Activated naive CD8-positive, alpha-beta T cell treated with anti-CD3 and anti-CD28 coated beads, Interleukin-2, amount 50 U/mL, for 24 hours (primary cell): ENCODE measurements around the gene S100Z.
"Not testable (repeated sequence)": the region's sequence is repeated elsewhere in the genome, so short reads cannot be mapped to it uniquely, and the experiment has no call there.

Experiments used
- ATAC-seq: fragments of 150-1000 bp; cut with Tn5 transposase; one replicate; pipeline ENCODE4 v1.10.0; 2021
- DNase-seq: peaks from one replicate; pipeline ENCODE4 v3.0.0; 2021
- H3K27ac Mint-ChIP-seq: one replicate; pipeline ENCODE4 v1.8.0; 2021; ENCODE audit warnings: mild to moderate bottlenecking, mixed read lengths
- H3K27me3 Mint-ChIP-seq: one replicate; pipeline ENCODE4 v1.8.0; 2021; ENCODE audit warnings: mixed read lengths
- H3K36me3 Mint-ChIP-seq: one replicate; pipeline ENCODE4 v1.8.0; 2021; ENCODE audit warnings: low read depth, mixed read lengths
- H3K4me1 Mint-ChIP-seq: one replicate; pipeline ENCODE4 v1.8.0; 2021; ENCODE audit warnings: mixed read lengths
- H3K4me3 Mint-ChIP-seq: one replicate; pipeline ENCODE4 v1.8.0; 2021; ENCODE audit warnings: mild to moderate bottlenecking, moderate library complexity, mixed read lengths
- H3K9me3 Mint-ChIP-seq: one replicate; pipeline ENCODE4 v1.8.0; 2021; ENCODE audit warnings: mixed read lengths

S100Z gene

GRCh38 chr5:76942581-76942980, 92.8 kb downstream of the S100Z start:
- H3K9me3 Mint-ChIP-seq: peaks cover 9% of the 10 kb centered on the region
- H3K36me3 Mint-ChIP-seq: peaks cover 1% of the 10 kb centered on the region
- peaks cover 11% of the 10 kb centered on the region for H3K27me3 Mint-ChIP-seq
- no peak for DNase-seq
- peaks cover 2% of the 10 kb centered on the region for H3K4me1 Mint-ChIP-seq
- peak; percentile 40 for ATAC-seq
- no peak overlapping the region for H3K4me3 Mint-ChIP-seq
- H3K27ac Mint-ChIP-seq: no peak overlapping the region

- peaks cover 11% of the 10 kb centered on the region for H3K27me3 Mint-ChIP-seq
- H3K9me3 Mint-ChIP-seq: peaks cover 9% of the 10 kb centered on the region
- peaks cover 1% of the 10 kb centered on the region for H3K36me3 Mint-ChIP-seq
- H3K27ac Mint-ChIP-seq: no peak overlapping the region
- H3K4me1 Mint-ChIP-seq: no peaks in the 10 kb centered on the region
- ATAC-seq (no peak), DNase-seq (no peak)
- H3K4me3 Mint-ChIP-seq: no peak overlapping the region
Measured at GRCh38 chr5:76943006-76943405, 93.2 kb downstream of the S100Z start.

GRCh38 chr5:76944638-76945037, 94.8 kb downstream of the S100Z start:
- Mint-ChIP-seq H3K9me3 (peaks cover 9% of the 10 kb centered on the region), H3K36me3 (peaks cover 1% of the 10 kb centered on the region), H3K4me3 (no peak overlapping the region), H3K27ac (no peak overlapping the region), H3K27me3 (peaks cover 11% of the 10 kb centered on the region), H3K4me1 (no peaks in the 10 kb centered on the region)
- DNase-seq (no peak), ATAC-seq (no peak)

GRCh38 chr5:76945238-76945637, 95.4 kb downstream of the S100Z start:
- H3K27ac Mint-ChIP-seq, H3K27me3 Mint-ChIP-seq, H3K36me3 Mint-ChIP-seq, DNase-seq, H3K4me1 Mint-ChIP-seq, H3K9me3 Mint-ChIP-seq, ATAC-seq, H3K4me3 Mint-ChIP-seq: not testable (repeated sequence)

- Mint-ChIP-seq H3K36me3 (no peaks in the 10 kb centered on the region), H3K27me3 (peaks cover 10% of the 10 kb centered on the region), H3K9me3 (peaks cover 4% of the 10 kb centered on the region), H3K4me3 (no peak overlapping the region), H3K4me1 (no peaks in the 10 kb centered on the region), H3K27ac (no peak overlapping the region)
- no peak for ATAC-seq
- DNase-seq: no peak
Measured at GRCh38 chr5:76946090-76946489, 96.3 kb downstream of the S100Z start.

- no peaks in the 10 kb centered on the region for H3K4me1 Mint-ChIP-seq
Measured at GRCh38 chr5:76947082-76947503, 97.3 kb downstream of the S100Z start.

GRCh38 chr5:76952795-76953536, 103.2 kb downstream of the S100Z start, which contains the start of gene CRHBP:
Gene CRHBP, plus strand, starts transcription at chr5:76953045. Its CDS starts 90 bp downstream, at chr5:76953135.
- peak within 1 kb of the TSS; percentile 24 for H3K4me3 Mint-ChIP-seq
- ATAC-seq (no peak), DNase-seq (no peak)
- no peaks in the 10 kb centered on the region for H3K9me3 Mint-ChIP-seq
- no peak within 1 kb of the TSS for H3K27ac Mint-ChIP-seq
- H3K36me3 Mint-ChIP-seq: no peaks in the 10 kb centered on the region
- peaks cover 5% of the 10 kb centered on the region for H3K4me1 Mint-ChIP-seq
- H3K27me3 Mint-ChIP-seq: peaks cover 37% of the 10 kb centered on the region

More at GRCh38 chr5:76947082-76947503, 97.3 kb downstream of the S100Z start:
- Mint-ChIP-seq H3K9me3 (no peaks in the 10 kb centered on the region), H3K27me3 (peaks cover 15% of the 10 kb centered on the region), H3K4me3 (no peak overlapping the region), H3K27ac (no peak overlapping the region), H3K36me3 (no peaks in the 10 kb centered on the region)
- DNase-seq (no peak), ATAC-seq (no peak)

- no peaks in the 10 kb centered on the region for H3K36me3 Mint-ChIP-seq
- ATAC-seq (peak; percentile 36), DNase-seq (peak; percentile 3)
- H3K9me3 Mint-ChIP-seq: no peaks in the 10 kb centered on the region
- peak overlapping the region; percentile 24 for H3K4me3 Mint-ChIP-seq
- peaks cover 37% of the 10 kb centered on the region for H3K27me3 Mint-ChIP-seq
- no peak overlapping the region for H3K27ac Mint-ChIP-seq
- H3K4me1 Mint-ChIP-seq: peaks cover 5% of the 10 kb centered on the region
Measured at GRCh38 chr5:76953551-76954382, 104.0 kb downstream of the S100Z start.

- Mint-ChIP-seq H3K9me3 (no peaks in the 10 kb centered on the region), H3K36me3 (no peaks in the 10 kb centered on the region), H3K4me1 (peaks cover 6% of the 10 kb centered on the region), H3K4me3 (peak overlapping the region; percentile 24), H3K27ac (no peak overlapping the region), H3K27me3 (peaks cover 39% of the 10 kb centered on the region)
- ATAC-seq: no peak
- DNase-seq: no peak
Measured at GRCh38 chr5:76954383-76954763, 104.6 kb downstream of the S100Z start.

GRCh38 chr5:76956033-76956432, 106.2 kb downstream of the S100Z start:
- Mint-ChIP-seq H3K4me3 (no peak overlapping the region), H3K27me3 (peaks cover 38% of the 10 kb centered on the region), H3K27ac (no peak overlapping the region), H3K9me3 (no peaks in the 10 kb centered on the region), H3K36me3 (no peaks in the 10 kb centered on the region), H3K4me1 (peaks cover 15% of the 10 kb centered on the region)
- ATAC-seq (no peak), DNase-seq (no peak)

GRCh38 chr5:76958991-76959767, 109.4 kb downstream of the S100Z start:
- Mint-ChIP-seq H3K27me3 (peaks cover 23% of the 10 kb centered on the region), H3K4me1 (peaks cover 13% of the 10 kb centered on the region), H3K36me3 (no peaks in the 10 kb centered on the region), H3K27ac (no peak overlapping the region), H3K4me3 (no peak overlapping the region), H3K9me3 (no peaks in the 10 kb centered on the region)
- DNase-seq: no peak
- ATAC-seq: peak; percentile 33

GRCh38 chr5:76960004-76960625, 110.3 kb downstream of the S100Z start:
- H3K9me3 Mint-ChIP-seq: no peaks in the 10 kb centered on the region
- no peak overlapping the region for H3K27ac Mint-ChIP-seq
- H3K4me1 Mint-ChIP-seq: peaks cover 10% of the 10 kb centered on the region
- H3K27me3 Mint-ChIP-seq: peaks cover 14% of the 10 kb centered on the region
- ATAC-seq (peak; percentile 78), DNase-seq (no peak)
- H3K4me3 Mint-ChIP-seq: no peak overlapping the region
- no peaks in the 10 kb centered on the region for H3K36me3 Mint-ChIP-seq

GRCh38 chr5:76964060-76964459, 114.2 kb downstream of the S100Z start:
- ATAC-seq (no peak), DNase-seq (no peak)
- H3K4me3 Mint-ChIP-seq: no peak overlapping the region
- peaks cover 3% of the 10 kb centered on the region for H3K27me3 Mint-ChIP-seq
- H3K9me3 Mint-ChIP-seq: no peaks in the 10 kb centered on the region
- H3K36me3 Mint-ChIP-seq: no peaks in the 10 kb centered on the region
- H3K4me1 Mint-ChIP-seq: peaks cover 10% of the 10 kb centered on the region
- H3K27ac Mint-ChIP-seq: no peak overlapping the region
